ENCODE results near the gene TEX44.

DNA sequence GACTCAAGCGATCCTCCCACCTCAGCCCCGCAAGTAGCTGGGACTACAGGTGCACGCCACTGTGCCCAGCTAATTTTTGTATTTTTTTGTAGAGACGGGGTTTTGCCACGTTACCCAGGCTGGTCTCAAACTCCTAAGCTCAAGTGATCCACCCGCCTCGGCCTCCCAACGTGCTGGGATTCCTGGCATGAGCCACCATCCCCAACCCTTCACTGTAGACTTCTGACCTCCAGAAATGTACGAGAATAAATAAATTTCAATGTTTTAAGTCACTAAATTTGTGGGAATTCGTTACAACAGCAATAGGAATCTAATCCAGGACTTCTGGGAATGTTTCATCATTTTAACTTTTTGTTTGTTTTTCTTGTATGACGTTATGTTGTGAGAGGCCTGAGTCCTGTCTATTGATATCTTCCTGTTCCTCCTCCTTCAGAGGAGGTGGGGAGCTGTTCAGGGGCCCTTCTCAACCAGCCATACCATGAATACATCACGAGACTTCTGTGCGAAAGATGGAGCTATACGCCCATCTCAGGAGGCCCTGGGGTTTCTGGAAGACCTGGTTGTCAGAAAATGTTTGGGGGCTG is 40.0 kb downstream of the TEX44 start:
- TF ChIP-seq CTCF (IDR thresholded peaks at IDR 0.05; ENCODE audit: insufficient read depth, low read depth, low read length) (no peak), EZH2 (IDR thresholded peaks at IDR 0.05; ENCODE audit: insufficient read depth, low read length) (no peak)

Measured in astrocyte (in vitro differentiated cells and primary cell).